HG03442 (cell line): ENCODE data around the gene MTRFR.
A peak's percentile ranks its signal among the peaks of the same experiment; 100 is the strongest.
"Not testable (repeated sequence)": the region's sequence is repeated elsewhere in the genome, so short reads cannot be mapped to it uniquely, and the experiment has no call there.

Source experiments
- ATAC-seq: cut with Tn5 transposase; IDR thresholded peaks from one replicate; pipeline ENCODE4 v1.9.1; 2021; ENCODE audit warnings: mild to moderate bottlenecking, moderate library complexity; ENCODE audit not compliant: unreplicated experiment

MTRFR gene

GRCh38 chr12:123232807-123233504, at the start of gene MTRFR, which contains the start of gene MPHOSPH9:
Gene MTRFR, plus strand, starts transcription at chr12:123233436. Its CDS starts 20,239 bp downstream, at chr12:123253675.
Gene MPHOSPH9, minus strand, starts transcription at chr12:123233141. Its CDS starts 2,777 bp downstream, at chr12:123230364.
- peak; percentile 78 for ATAC-seq

GRCh38 chr12:123187637-123188036, 45.6 kb upstream of the MTRFR start:
- ATAC-seq: no peak

GRCh38 chr12:123199936-123200335, 33.3 kb upstream of the MTRFR start:
- ATAC-seq: no peak

GRCh38 chr12:123200414-123200813, 32.8 kb upstream of the MTRFR start:
- ATAC-seq: no peak

- not testable (repeated sequence) for ATAC-seq
Observed at GRCh38 chr12:123206794-123207193, 26.4 kb upstream of the MTRFR start.

GRCh38 chr12:123207815-123208214, 25.4 kb upstream of the MTRFR start:
- not testable (repeated sequence) for ATAC-seq

- ATAC-seq: peak; percentile 77
Observed at GRCh38 chr12:123223241-123223668, 10.0 kb upstream of the MTRFR start.

GRCh38 chr12:123225443-123225842, 7.8 kb upstream of the MTRFR start:
- no peak for ATAC-seq

GRCh38 chr12:123227581-123228258, 5.5 kb upstream of the MTRFR start:
- ATAC-seq: no peak

- no peak for ATAC-seq
Observed at GRCh38 chr12:123229051-123229450, 4.2 kb upstream of the MTRFR start.

GRCh38 chr12:123231931-123232330, 1.3 kb upstream of the MTRFR start:
- ATAC-seq: no peak

- ATAC-seq: no peak
Observed at GRCh38 chr12:123232472-123232806, 797 bp upstream of the MTRFR start.

- peak; percentile 7 for ATAC-seq
Observed at GRCh38 chr12:123233505-123234308, 471 bp downstream of the MTRFR start.

- no peak for ATAC-seq
Observed at GRCh38 chr12:123237646-123238329, 4.6 kb downstream of the MTRFR start.

GRCh38 chr12:123238330-123238682, 5.1 kb downstream of the MTRFR start:
- no peak for ATAC-seq

GRCh38 chr12:123238961-123239360, 5.7 kb downstream of the MTRFR start:
- no peak for ATAC-seq

GRCh38 chr12:123242116-123242904, 9.1 kb downstream of the MTRFR start:
- no peak for ATAC-seq

GRCh38 chr12:123243671-123244262, 10.5 kb downstream of the MTRFR start:
- no peak for ATAC-seq

- no peak for ATAC-seq
Observed at GRCh38 chr12:123245678-123246077, 12.4 kb downstream of the MTRFR start.

- not testable (repeated sequence) for ATAC-seq
Observed at GRCh38 chr12:123248129-123248528, 14.9 kb downstream of the MTRFR start.
